Measurements from ENCODE around the gene SH3BGRL2. TPM values are rescaled to one million over a fixed set of nuclear protein-coding genes. Genes with fewer than 3 reads are reported as not detected.

SH3BGRL2 gene
- total RNA-seq, 2 donors from 2014 or later, result 24.1 to 29.1 TPM

DNA sequence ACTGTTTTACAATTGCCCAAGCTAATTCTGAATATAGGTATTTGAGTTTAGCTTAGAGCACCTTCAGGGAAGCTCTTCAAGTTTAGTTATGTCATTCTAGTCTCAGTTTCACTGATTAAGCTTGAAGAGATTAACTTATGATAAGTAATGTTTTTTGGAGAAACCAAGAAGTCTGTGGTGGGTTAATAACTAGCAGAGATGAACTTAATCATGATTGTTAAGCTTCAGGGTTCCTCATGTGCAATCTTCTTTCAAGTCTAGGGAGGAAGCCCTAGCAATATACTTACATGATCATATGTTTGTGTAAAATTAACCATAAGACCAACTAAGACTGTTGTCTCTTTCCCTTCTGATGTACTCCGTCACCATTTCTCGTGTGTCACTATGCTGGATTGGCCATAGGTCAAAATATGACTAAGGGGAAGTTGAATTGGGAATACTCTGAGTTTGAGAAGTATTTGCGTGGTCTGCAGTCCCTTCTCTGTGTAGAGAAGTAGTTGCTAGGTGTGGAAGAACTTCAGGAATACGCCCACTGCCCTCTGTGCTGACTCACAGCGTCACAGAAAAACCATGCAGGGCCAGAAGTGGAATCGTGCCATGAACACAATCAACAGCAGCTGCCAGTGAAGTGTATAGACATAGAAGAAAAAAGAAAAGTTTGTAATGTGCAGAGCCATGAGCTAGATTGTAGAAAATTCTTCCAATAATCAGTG is 88.3 kb downstream of the SH3BGRL2 start:
- TF ChIP-seq, protein P1, sequence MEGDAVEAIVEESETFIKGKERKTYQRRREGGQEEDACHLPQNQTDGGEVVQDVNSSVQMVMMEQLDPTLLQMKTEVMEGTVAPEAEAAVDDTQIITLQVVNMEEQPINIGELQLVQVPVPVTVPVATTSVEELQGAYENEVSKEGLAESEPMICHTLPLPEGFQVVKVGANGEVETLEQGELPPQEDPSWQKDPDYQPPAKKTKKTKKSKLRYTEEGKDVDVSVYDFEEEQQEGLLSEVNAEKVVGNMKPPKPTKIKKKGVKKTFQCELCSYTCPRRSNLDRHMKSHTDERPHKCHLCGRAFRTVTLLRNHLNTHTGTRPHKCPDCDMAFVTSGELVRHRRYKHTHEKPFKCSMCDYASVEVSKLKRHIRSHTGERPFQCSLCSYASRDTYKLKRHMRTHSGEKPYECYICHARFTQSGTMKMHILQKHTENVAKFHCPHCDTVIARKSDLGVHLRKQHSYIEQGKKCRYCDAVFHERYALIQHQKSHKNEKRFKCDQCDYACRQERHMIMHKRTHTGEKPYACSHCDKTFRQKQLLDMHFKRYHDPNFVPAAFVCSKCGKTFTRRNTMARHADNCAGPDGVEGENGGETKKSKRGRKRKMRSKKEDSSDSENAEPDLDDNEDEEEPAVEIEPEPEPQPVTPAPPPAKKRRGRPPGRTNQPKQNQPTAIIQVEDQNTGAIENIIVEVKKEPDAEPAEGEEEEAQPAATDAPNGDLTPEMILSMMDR (IDR thresholded peaks at IDR 0.05), result no peak
- no peak overlapping the region for H3K27ac ChIP-seq
- ATAC-seq (ENCODE audit: insufficient number of reproducible peaks, low FRiP score, low read depth) (no peak), DNase-seq (ENCODE audit: low spot score) (no peak)
- H3K36me3 ChIP-seq, result no peaks in the 10 kb centered on the region
- no peaks in the 10 kb centered on the region for H3K9me3 ChIP-seq
- H3K27me3 ChIP-seq (replicated peaks; ENCODE audit: insufficient read depth), result no peaks in the 10 kb centered on the region
- peaks cover 0 to 6% of the 10 kb centered on the region in 2 donors for H3K4me1 ChIP-seq (ENCODE audit: control insufficient read depth in 1 of 2, low read depth in 2 of 2)
- H3K4me3 ChIP-seq, result no peak overlapping the region

DNA sequence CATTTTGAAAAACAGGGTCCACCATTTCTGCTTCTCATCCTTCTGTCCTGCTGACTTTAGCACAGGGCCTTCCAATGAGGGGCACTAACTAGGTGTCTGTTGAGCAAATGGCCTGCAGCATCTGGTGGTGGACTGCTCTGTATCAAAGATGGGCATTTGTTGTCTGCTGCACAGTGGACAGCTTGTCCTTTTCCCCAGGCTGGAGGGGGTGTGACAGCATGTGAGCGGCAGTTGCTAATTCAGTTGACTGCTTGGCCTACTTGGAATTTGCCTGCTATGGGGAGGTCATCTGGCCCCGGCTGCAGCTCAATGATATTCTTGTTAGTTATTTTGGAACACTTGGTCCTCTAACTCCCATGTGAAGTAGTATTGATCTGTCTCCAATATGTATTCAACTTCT is 93.7 kb downstream of the SH3BGRL2 start:
- no peaks in the 10 kb centered on the region for H3K9me3 ChIP-seq
- H3K36me3 ChIP-seq, result no peaks in the 10 kb centered on the region
- ATAC-seq (ENCODE audit: insufficient number of reproducible peaks, low FRiP score, low read depth) (no peak), DNase-seq (ENCODE audit: low spot score) (no peak)
- no peaks in the 10 kb centered on the region for H3K27me3 ChIP-seq (replicated peaks; ENCODE audit: insufficient read depth)
- no peaks in the 10 kb centered on the region for H3K4me1 ChIP-seq (ENCODE audit: control insufficient read depth in 1 of 2, low read depth in 2 of 2)
- TF ChIP-seq, protein P1 (IDR thresholded peaks at IDR 0.05), result no peak
- no peak overlapping the region for H3K27ac ChIP-seq
- H3K4me3 ChIP-seq, result no peak overlapping the region

DNA sequence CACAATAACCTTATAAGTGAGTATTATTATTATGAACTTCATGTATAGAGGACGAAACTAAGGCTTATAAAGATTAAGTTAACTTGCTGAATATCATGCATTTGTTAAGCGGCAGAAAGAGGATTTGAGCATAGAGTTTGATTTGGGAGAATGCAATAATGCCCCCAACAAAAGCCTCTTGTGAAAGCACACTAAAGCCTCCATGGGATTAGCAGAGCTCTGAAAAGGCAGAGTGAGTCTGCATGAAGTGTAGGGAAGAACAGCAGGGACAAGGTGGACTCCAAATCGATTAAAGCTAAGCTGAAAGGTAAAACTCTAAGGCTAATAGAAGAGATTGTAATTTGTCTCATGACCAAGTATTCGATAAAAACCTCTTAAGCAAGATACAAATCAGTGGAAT is 100.3 kb downstream of the SH3BGRL2 start:
- Histone ChIP-seq H3K36me3 (no peaks in the 10 kb centered on the region), H3K27me3 (replicated peaks; ENCODE audit: insufficient read depth) (no peaks in the 10 kb centered on the region), H3K4me3 (no peak overlapping the region), H3K9me3 (no peaks in the 10 kb centered on the region), H3K27ac (no peak overlapping the region), H3K4me1 (ENCODE audit: control insufficient read depth in 1 of 2, low read depth in 2 of 2) (peaks cover 0 to under 1% of the 10 kb centered on the region in 2 donors)
- DNase-seq (ENCODE audit: low spot score) (no peak), ATAC-seq (ENCODE audit: insufficient number of reproducible peaks, low FRiP score, low read depth) (no peak)
- TF ChIP-seq, protein P1 (IDR thresholded peaks at IDR 0.05), result no peak

DNA sequence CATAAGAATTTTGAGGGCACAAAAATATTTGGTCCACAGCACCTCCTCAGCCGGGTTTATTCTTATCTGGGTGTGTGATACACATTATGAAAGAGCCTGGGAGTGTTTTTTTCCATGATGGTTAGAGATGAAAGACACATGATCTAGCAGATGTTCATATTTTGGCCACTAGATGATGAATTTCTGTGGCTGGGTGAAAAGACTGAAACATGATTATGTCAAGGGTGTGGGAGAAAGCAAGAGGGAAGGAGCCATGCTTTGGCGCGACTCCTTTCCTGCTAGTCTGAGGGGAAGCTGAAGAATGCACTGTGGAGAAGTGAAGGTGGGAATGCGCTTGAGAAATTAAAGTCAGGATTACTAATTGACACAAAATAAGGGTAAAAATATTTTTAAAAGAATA is 102.3 kb downstream of the SH3BGRL2 start:
- Histone ChIP-seq H3K27me3 (replicated peaks; ENCODE audit: insufficient read depth) (no peaks in the 10 kb centered on the region), H3K27ac (no peak overlapping the region), H3K4me1 (ENCODE audit: control insufficient read depth in 1 of 2, low read depth in 2 of 2) (peaks cover 0 to 9% of the 10 kb centered on the region in 2 donors), H3K4me3 (no peak overlapping the region), H3K36me3 (no peaks in the 10 kb centered on the region), H3K9me3 (no peaks in the 10 kb centered on the region)
- DNase-seq (ENCODE audit: low spot score) (no peak), ATAC-seq (ENCODE audit: insufficient number of reproducible peaks, low FRiP score, low read depth) (no peak)
- TF ChIP-seq, protein P1 (IDR thresholded peaks at IDR 0.05), result no peak

DNA sequence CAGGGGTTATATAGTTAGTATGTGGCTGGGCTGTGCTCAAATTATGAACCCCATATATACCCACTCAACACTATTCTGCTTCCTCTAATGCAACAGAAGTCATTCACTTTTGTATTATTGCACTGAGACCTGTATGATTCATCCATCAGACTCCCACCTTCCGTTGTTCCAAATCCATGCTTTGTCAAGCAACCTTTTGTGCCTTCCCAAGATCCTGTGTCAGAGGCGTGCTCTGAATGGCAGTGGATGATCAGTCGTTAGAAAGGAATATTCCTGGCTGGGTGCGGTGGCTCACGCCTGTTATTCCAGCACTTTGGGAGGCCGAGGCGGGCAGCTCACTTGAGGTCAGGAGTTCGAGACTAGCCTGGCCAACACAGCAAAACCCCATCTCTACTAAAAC is 103.2 kb downstream of the SH3BGRL2 start:
- no peak overlapping the region for H3K27ac ChIP-seq
- TF ChIP-seq, protein P1 (IDR thresholded peaks at IDR 0.05), result no peak
- no peak for ATAC-seq (ENCODE audit: insufficient number of reproducible peaks, low FRiP score, low read depth)

More for the DNA sequence above, 103.2 kb downstream of the SH3BGRL2 start:
- Histone ChIP-seq H3K4me3 (no peak overlapping the region), H3K4me1 (ENCODE audit: control insufficient read depth in 1 of 2, low read depth in 2 of 2) (peaks cover 0 to 9% of the 10 kb centered on the region in 2 donors), H3K36me3 (no peaks in the 10 kb centered on the region), H3K9me3 (no peaks in the 10 kb centered on the region), H3K27me3 (replicated peaks; ENCODE audit: insufficient read depth) (no peaks in the 10 kb centered on the region)
- no peak for DNase-seq (ENCODE audit: low spot score)

Measured in thoracic aorta (tissue), 2 donors.